IgD-negative memory B cell (primary cell): ENCODE results near the gene NECAB2. TPM values are rescaled to one million over a fixed set of nuclear protein-coding genes. Genes with fewer than 3 reads are reported as not detected.
"Not testable (repeated sequence)": the region's sequence is repeated elsewhere in the genome, so short reads cannot be mapped to it uniquely, and the experiment has no call there.

Experiments used
- H3K27ac Mint-ChIP-seq, 3 donors: one replicate each; pipeline ENCODE4 v1.8.0; 2020 to 2022; ENCODE audit warnings: mild to moderate bottlenecking in 3 of 3, mixed read lengths in 3 of 3, moderate library complexity in 1 of 3
- H3K27me3 Mint-ChIP-seq: one replicate; pipeline ENCODE4 v1.8.0; 2021; ENCODE audit warnings: mixed read lengths
- H3K36me3 Mint-ChIP-seq: one replicate; pipeline ENCODE4 v1.8.0; 2020; ENCODE audit warnings: mild to moderate bottlenecking, mixed read lengths
- H3K4me1 Mint-ChIP-seq, 3 donors: one replicate each; pipeline ENCODE4 v1.8.0; 2020 to 2022; ENCODE audit warnings: mixed read lengths in 3 of 3, mild to moderate bottlenecking in 1 of 3
- H3K4me3 Mint-ChIP-seq, 4 donors: one replicate each; pipeline ENCODE4 v1.8.0; 2020 to 2022; ENCODE audit warnings: mild to moderate bottlenecking in 4 of 4, mixed read lengths in 4 of 4, moderate library complexity in 3 of 4
- H3K9me3 Mint-ChIP-seq, 3 donors: one replicate each; pipeline ENCODE4 v1.8.0; 2020 to 2021; ENCODE audit warnings: mixed read lengths in 3 of 3, mild to moderate bottlenecking in 1 of 3
- polyA plus RNA-seq: library from polyadenylated mRNA; unstranded; fragments of 300-500 nt; fragmentation: Illumina TruSeq; gene quantifications from one replicate; pipeline ENCODE4 v1.2.3, GENCODE V29; 2021

NECAB2 gene
- polyA plus RNA-seq, 1 donor from 2014 or later: not detected

DNA sequence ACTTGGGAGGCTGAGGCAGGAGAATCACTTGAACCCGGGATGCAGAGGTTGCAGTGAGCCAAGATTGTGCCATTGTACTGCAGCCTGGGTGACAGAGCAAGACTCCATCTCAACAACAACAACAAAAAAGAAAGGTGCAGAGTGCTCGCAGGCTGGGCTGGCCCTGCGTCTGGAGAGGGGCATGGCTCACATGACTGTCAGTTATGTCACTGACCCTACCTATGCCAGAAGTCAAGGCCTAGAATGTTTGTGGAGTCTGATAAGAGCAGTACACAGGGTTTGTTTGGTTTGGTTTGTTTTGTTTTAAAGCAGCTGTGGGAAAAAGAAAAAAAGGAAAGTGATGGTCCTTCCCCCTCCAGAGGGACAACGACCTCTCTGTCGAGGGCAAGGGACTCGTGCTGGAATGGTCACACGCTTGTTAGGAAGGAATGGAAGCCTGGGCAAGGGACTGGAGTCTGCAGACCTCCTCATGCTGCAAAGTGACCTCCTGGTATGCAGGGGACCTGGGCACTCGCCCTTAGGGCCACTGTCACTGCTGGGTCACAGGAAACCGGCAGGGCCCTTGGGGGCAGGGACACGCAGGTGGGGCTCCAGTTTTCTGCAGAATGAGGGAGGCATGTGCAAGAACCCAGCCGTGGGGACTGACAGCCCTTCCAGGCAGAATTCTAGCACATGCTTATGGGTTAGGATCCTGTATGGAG lies 25.1 kb upstream of the NECAB2 start:
- Mint-ChIP-seq H3K9me3 (no peaks in the 10 kb centered on the region), H3K4me3 (no peak overlapping the region), H3K27me3 (peaks cover 4% of the 10 kb centered on the region), H3K36me3 (peaks cover 5% of the 10 kb centered on the region), H3K27ac (no peak overlapping the region), H3K4me1 (peaks cover 0 to 3% (median 0%) of the 10 kb centered on the region in 3 donors)

DNA sequence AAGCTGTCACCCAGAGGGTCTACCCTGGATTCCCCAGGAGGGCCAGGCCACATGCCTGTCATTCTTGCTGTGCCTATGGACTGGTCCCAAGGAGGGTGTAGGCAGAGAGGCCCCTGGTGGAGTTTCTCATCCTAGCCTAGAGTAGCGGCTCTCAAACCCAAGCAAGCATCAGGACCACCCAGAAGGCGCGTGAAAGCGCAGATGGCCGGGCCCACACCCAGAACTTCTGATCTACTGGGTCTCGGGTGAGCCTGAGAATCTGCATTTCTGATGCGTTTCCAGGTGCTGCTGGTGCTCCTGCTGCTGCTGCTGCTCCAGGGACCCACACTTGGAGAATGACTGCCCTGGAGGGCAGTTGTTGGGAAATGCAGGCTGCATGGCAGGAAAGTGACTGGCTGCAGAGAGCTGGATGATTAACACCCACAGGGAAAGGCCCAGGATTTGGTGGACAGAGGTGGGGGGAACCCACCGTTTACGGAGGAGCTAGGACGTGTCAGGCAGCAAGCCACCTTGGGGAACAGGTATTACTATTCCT lies 24.5 kb upstream of the NECAB2 start:
- H3K27ac Mint-ChIP-seq: peak overlapping the region in 1 of 3 donors; percentile 39
- no peaks in the 10 kb centered on the region for H3K9me3 Mint-ChIP-seq
- H3K4me3 Mint-ChIP-seq: no peak overlapping the region

DNA sequence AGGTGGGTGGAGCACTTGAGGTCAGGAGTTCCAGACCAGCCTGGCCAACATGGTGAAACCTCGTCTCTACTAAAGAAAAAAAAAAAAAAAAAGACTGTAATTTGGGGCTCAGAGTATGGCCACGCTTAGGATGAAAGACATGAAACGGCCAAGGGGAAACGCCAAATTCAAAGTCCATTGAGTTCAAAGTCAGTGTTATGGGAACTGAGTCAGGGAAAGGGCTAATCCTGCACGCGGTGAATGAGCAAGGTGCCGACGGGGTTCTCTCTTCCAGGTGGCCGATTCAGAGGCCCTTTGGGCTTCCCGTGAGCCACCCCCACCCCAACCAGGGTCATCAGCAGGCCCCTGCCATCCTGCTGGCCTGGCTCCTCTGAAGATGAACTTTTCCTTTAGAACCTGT lies 22.5 kb upstream of the NECAB2 start:
- Mint-ChIP-seq H3K27me3 (peaks cover 4% of the 10 kb centered on the region), H3K4me3 (no peak overlapping the region), H3K4me1 (no peaks in the 10 kb centered on the region), H3K27ac (no peak overlapping the region), H3K9me3 (no peaks in the 10 kb centered on the region), H3K36me3 (peaks cover 2% of the 10 kb centered on the region)

More for the DNA sequence above, 24.5 kb upstream of the NECAB2 start:
- peaks cover 4% of the 10 kb centered on the region for H3K27me3 Mint-ChIP-seq
- peaks cover 5% of the 10 kb centered on the region for H3K36me3 Mint-ChIP-seq
- peaks cover 0 to 3% (median 0%) of the 10 kb centered on the region in 3 donors for H3K4me1 Mint-ChIP-seq

DNA sequence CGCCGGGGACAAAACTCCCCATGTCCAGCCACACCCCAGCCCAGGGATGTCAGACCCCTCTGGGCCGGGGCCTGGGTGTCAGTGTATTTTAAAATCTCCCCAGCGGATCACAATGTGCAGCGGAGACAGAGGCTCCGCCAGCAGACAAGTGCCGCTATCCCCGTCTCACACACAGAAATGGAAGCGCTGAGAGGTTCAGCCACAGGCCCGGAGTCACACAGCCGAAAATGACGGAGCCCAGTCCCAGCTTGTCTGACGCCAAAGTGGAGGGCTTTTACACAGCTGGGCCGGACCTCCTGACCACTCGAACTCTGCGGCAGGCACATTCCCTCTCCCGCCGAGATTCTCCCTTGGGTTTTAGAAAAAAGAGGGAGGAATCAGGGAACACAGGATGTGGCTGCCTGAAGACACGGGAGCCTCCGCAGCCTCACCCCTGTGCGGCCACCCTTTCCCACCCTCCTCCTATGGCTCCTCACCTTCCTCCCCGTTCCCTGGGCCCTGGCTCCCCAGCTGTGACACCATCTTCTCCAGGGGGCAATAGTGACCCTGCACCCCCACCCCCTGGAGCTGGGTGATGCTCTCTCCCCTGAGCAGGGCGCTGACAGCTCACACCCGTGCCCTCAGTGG lies 21.8 kb upstream of the NECAB2 start:
- no peaks in the 10 kb centered on the region for H3K9me3 Mint-ChIP-seq
- no peak overlapping the region for H3K27ac Mint-ChIP-seq
- H3K4me1 Mint-ChIP-seq: no peaks in the 10 kb centered on the region
- H3K27me3 Mint-ChIP-seq: peaks cover 2% of the 10 kb centered on the region
- no peak overlapping the region for H3K4me3 Mint-ChIP-seq
- peaks cover 1% of the 10 kb centered on the region for H3K36me3 Mint-ChIP-seq

- H3K4me1 Mint-ChIP-seq: no peaks in the 10 kb centered on the region
- H3K36me3 Mint-ChIP-seq: peaks cover 1% of the 10 kb centered on the region
- no peak overlapping the region for H3K4me3 Mint-ChIP-seq
- H3K27me3 Mint-ChIP-seq: peaks cover 2% of the 10 kb centered on the region
- H3K9me3 Mint-ChIP-seq: no peaks in the 10 kb centered on the region
- no peak overlapping the region for H3K27ac Mint-ChIP-seq
Measured at GRCh38 chr16:83946781-83947566, 21.1 kb upstream of the NECAB2 start.

DNA sequence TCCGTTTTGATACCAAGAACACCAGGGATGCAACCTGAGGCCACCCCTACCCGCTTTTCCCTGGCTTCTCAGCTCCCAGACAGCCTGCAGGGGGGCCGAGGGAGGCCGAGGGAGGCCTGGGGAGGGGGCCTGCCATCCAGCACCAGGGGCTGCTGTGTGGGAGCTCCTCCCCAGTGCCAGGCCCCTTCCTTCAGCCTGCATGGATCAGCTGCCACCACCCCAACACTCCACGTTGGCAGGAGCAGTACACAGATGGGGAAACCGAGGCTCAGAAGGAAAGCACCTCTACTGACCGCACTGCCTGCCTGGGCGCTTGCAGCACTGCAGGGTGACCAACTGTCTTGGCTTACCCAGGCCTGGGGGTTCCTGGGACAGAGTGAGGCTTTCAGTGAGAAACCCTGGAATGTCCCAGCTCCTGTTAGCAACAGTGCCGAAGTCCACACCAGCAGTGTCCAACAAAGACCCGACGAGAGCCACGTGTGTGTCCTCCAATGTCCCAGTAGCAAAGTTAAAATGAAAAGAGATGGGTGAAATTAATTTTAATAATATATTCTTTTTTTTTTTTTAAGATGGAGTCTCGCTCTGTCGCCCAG lies 20.3 kb upstream of the NECAB2 start:
- Mint-ChIP-seq H3K4me3 (no peak overlapping the region), H3K27ac (no peak overlapping the region), H3K9me3 (no peaks in the 10 kb centered on the region), H3K4me1 (no peaks in the 10 kb centered on the region), H3K36me3 (peaks cover 1% of the 10 kb centered on the region), H3K27me3 (peaks cover 2% of the 10 kb centered on the region)

DNA sequence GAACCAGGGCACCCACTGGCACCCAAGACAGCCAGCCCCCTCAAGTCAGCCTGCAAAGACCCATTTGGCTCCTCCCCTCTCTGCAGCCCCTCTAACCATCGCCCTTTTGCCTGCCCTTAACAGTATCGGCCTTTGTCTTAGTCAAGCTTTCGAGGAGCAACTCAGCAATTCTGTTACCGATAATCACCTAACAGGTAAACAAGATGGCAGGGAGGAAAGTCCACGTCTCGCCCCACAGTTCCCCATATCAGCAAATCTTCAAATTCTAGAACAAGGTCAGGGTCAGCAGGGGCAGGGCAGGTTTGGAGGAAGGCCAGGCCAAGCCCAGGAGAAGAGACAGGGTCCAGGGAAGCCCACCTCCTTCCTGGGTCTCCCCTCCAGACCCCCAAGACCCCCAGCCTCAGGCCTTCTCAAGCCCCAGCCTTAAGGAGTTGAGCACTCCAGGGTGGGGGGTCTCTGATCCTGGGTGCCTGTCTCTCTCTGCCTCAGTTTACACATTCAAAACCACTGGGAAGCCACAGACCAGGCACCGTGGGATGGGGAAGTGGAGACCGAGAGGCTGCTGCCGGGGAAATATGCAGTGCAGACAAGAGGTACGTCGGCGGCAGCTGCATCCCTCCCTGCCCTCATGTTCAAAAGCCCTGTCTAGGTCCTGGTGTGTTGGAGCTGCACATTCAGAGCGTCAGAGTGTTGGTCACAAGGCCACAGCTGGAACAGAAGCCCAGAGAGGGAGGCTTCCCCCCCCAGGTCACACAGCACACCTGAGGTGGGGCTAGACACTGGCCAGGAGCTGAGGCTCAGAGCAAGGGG lies 18.9 kb upstream of the NECAB2 start:
- no peaks in the 10 kb centered on the region for H3K36me3 Mint-ChIP-seq

GRCh38 chr16:83949724-83950001 lies 18.4 kb upstream of the NECAB2 start:
- no peak overlapping the region for H3K27ac Mint-ChIP-seq
- no peaks in the 10 kb centered on the region for H3K36me3 Mint-ChIP-seq
- no peaks in the 10 kb centered on the region for H3K9me3 Mint-ChIP-seq
- no peak overlapping the region for H3K4me3 Mint-ChIP-seq
- H3K27me3 Mint-ChIP-seq: peaks cover 15% of the 10 kb centered on the region
- H3K4me1 Mint-ChIP-seq: peaks cover 2 to 7% (median 3%) of the 10 kb centered on the region in 3 donors

More for the DNA sequence above, 18.9 kb upstream of the NECAB2 start:
- no peak overlapping the region for H3K4me3 Mint-ChIP-seq
- peaks cover 2 to 3% (median 2%) of the 10 kb centered on the region in 3 donors for H3K4me1 Mint-ChIP-seq
- no peak overlapping the region for H3K27ac Mint-ChIP-seq
- no peaks in the 10 kb centered on the region for H3K9me3 Mint-ChIP-seq
- H3K27me3 Mint-ChIP-seq: peaks cover 9% of the 10 kb centered on the region

GRCh38 chr16:83950862-83951399 lies 17.1 kb upstream of the NECAB2 start:
- H3K9me3 Mint-ChIP-seq, H3K36me3 Mint-ChIP-seq, H3K4me3 Mint-ChIP-seq, H3K27ac Mint-ChIP-seq, H3K4me1 Mint-ChIP-seq: not testable (repeated sequence)
- peaks cover 19% of the 10 kb centered on the region for H3K27me3 Mint-ChIP-seq

DNA sequence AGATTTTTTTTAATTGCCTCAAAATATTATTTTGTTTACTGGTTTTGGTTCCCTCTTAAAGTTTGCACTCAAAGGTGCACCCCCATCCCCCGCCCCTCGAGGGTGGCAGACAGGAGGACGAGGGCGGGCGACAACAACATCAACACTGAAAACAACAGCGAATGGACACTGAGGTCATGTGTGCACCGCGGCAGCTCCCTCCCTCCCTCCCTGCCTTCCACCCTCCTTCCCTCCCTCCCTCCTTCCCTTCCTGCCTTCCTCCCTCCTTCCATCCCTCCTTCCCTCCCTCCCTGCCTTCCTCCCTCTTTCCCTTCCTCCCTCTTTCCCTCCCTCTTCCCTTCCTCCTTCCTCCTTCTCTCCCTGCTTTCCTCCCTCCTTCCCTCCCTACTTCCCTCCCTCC lies 16.5 kb upstream of the NECAB2 start:
- H3K9me3 Mint-ChIP-seq: no peaks in the 10 kb centered on the region
- H3K36me3 Mint-ChIP-seq: no peaks in the 10 kb centered on the region
- peaks cover 2 to 7% (median 3%) of the 10 kb centered on the region in 3 donors for H3K4me1 Mint-ChIP-seq
- peaks cover 25% of the 10 kb centered on the region for H3K27me3 Mint-ChIP-seq
- no peak overlapping the region for H3K27ac Mint-ChIP-seq
- no peak overlapping the region for H3K4me3 Mint-ChIP-seq

- Mint-ChIP-seq H3K36me3 (no peaks in the 10 kb centered on the region), H3K4me3 (no peak overlapping the region), H3K9me3 (no peaks in the 10 kb centered on the region), H3K27me3 (peaks cover 27% of the 10 kb centered on the region), H3K4me1 (peaks cover 2 to 7% (median 6%) of the 10 kb centered on the region in 3 donors), H3K27ac (no peak overlapping the region)
Measured at GRCh38 chr16:83952587-83952939, 15.5 kb upstream of the NECAB2 start.

DNA sequence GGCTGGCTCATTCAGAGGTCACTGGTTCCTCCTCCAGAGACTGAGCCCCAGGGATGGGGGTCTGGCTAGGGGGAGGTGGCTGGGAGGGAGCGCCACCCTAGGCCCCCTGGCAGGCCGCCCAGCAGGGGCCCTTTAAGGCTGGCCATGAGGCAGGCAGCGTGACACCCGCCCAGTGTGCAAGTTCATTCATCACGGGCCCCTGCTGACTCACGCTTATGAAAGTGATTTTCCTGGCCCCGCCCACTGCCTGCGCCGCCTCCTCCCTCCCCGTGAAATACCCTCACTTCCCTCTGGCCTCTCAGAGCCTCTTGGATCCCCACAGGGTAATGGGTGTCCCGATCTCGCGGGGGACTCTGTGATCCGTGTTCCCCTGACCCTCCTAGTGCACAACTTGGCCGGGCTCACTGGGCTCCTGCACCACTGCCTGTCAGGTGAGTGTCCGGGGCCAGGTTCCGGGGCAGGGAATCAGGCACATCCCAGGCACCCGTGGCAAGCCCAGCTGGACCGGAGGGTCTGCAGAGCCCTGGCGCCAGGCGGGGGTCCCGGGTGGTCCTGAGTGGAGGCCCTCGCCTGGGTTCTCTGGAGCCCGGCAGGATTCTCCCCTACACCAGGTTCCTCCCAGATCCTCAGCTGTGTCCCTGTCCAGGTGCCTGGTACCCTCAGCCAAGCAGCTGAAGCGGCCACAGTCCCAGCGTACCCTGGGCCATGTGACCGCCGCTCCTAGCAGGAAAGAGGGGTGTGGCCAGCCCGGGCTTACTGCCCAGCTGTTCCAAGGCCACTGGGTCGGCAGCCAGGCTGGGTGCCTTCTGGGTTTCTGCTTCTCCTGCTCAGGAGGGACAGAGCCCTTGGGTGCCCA lies 14.9 kb upstream of the NECAB2 start, which contains the start of gene OSGIN1:
Gene OSGIN1 (plus strand): TSS at position 301 of the 856 bp plus-strand sequence. CDS start 4,432 bp downstream, outside the sequence.
- Mint-ChIP-seq H3K4me3 (peak within 1 kb of the TSS in 2 of 4 donors; percentile 57 to 67), H3K36me3 (no peaks in the 10 kb centered on the region), H3K9me3 (no peaks in the 10 kb centered on the region), H3K4me1 (peaks cover 2 to 7% (median 6%) of the 10 kb centered on the region in 3 donors), H3K27ac (no peak within 1 kb of the TSS), H3K27me3 (peaks cover 27% of the 10 kb centered on the region)

DNA sequence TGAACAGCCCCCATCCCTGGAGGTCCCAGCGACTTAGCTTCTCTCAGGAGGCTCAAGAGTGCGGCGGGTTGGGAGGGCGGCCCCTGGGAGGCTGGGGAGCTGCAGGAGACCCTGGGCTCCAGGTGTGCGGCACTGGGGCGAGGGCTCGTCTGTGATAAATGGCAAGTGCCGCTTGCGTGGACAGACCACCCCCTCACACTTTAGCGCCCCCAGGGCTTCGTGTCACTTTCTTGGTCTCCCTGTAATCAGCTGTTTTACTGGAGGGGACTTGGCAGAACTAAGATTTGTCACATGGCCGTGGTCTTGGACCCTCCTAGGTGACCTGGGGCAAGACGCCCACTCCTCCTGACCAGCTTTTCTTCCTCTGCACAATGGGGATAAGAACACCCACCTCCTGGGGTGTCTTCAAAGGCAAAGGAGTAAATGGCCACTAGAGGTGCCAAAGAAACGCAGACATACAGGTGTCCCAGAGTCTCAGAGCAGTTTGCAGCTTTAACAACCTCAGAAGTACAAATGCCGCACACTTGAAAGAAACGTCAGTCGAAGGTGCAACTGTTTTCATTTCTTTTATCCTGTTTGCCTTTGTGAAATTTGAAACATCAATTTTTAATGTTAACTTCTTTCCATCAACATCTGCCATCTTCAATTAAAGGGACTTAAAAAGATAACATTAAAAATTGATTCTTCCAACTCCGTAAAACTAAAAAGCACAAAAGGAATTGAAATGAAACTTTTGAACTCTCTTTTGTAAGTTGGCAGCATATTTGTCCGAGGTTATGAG lies 14.1 kb upstream of the NECAB2 start:
- Mint-ChIP-seq H3K36me3 (no peaks in the 10 kb centered on the region), H3K4me1 (peaks cover 2 to 7% (median 6%) of the 10 kb centered on the region in 3 donors), H3K9me3 (no peaks in the 10 kb centered on the region), H3K27me3 (peaks cover 27% of the 10 kb centered on the region), H3K4me3 (peak overlapping the region in 1 of 4 donors; percentile 31), H3K27ac (no peak overlapping the region)
